SK-N-SH treated with all-trans-retinoic acid at 6 μM for 48 hours (cell line): ENCODE data around the gene ASTN1.

Experiments
- CREB5 ChIP-seq: fragments of 250-450 bp; sonication (Bioruptor Pico); IDR thresholded peaks from 2 replicates; pipeline ENCODE4 v1.5.1; 2020; ENCODE audit warnings: low read depth, mild to moderate bottlenecking, moderate library complexity
- CSDC2 ChIP-seq: fragments of 250-450 bp; sonication (Bioruptor Pico); IDR thresholded peaks from 2 replicates; pipeline ENCODE4 v1.5.0; 2020; ENCODE audit warnings: mild to moderate bottlenecking, moderate library complexity
- ESRRG ChIP-seq: fragments of 250-450 bp; sonication (Bioruptor Pico); IDR thresholded peaks from 2 replicates; pipeline ENCODE4 v1.6.1; 2021; ENCODE audit warnings: mild to moderate bottlenecking
- RARB ChIP-seq: fragments of 250-450 bp; sonication (Bioruptor Pico); IDR thresholded peaks from 2 replicates; pipeline ENCODE4 v1.8.0; 2021; ENCODE audit warnings: mild to moderate bottlenecking, moderate library complexity
- ZC3H10 ChIP-seq: fragments of 250-450 bp; sonication (Bioruptor Pico); IDR thresholded peaks from 2 replicates; pipeline ENCODE4 v1.5.1; 2021; ENCODE audit warnings: mild to moderate bottlenecking, moderate library complexity
- ZFP3 ChIP-seq: fragments of 250-450 bp; sonication (Bioruptor Pico); IDR thresholded peaks from 2 replicates; pipeline ENCODE4 v1.5.0; 2020; ENCODE audit warnings: mild to moderate bottlenecking, moderate library complexity
- ZNF8 ChIP-seq: fragments of 450-650 bp; formaldehyde crosslinking; IDR thresholded peaks from 2 replicates; pipeline ENCODE4 v1.5.0; 2020; ENCODE audit warnings: mild to moderate bottlenecking, moderate library complexity

- TF ChIP-seq ZFP3 (CRISPR knock-in tag) (no peak), RARB (no peak), ZC3H10 (no peak), ESRRG (CRISPR knock-in tag) (no peak), ZNF8 (CRISPR knock-in tag) (no peak), CSDC2 (CRISPR knock-in tag) (no peak), CREB5 (CRISPR knock-in tag) (no peak)
Measured at GRCh38 chr1:176841238-176841637, 323.3 kb downstream of the ASTN1 start.
